BLaER1 (cell line): ENCODE measurements around the gene SLC22A3.
"Not testable (repeated sequence)": the region's sequence is repeated elsewhere in the genome, so short reads cannot be mapped to it uniquely, and the experiment has no call there.

Source experiments
- H3K27ac ChIP-seq: shearing (Covaris generic); formaldehyde crosslinking; 2 replicates; pipeline ENCODE4 v1.8.1; 2022
- H3K27me3 ChIP-seq: shearing (Covaris generic); formaldehyde crosslinking; 2 replicates; pipeline ENCODE4 v1.8.1; 2022
- H3K36me3 ChIP-seq: shearing (Covaris generic); formaldehyde crosslinking; 2 replicates; pipeline ENCODE4 v1.8.1; 2022
- H3K4me1 ChIP-seq: shearing (Covaris generic); formaldehyde crosslinking; 2 replicates; pipeline ENCODE4 v1.8.1; 2022
- H3K4me2 ChIP-seq: shearing (Covaris generic); formaldehyde crosslinking; 2 replicates; pipeline ENCODE4 v1.8.1; 2022
- H3K4me3 ChIP-seq: shearing (Covaris generic); formaldehyde crosslinking; 2 replicates; pipeline ENCODE4 v1.8.1; 2022
- H3K9ac ChIP-seq: shearing (Covaris generic); formaldehyde crosslinking; 2 replicates; pipeline ENCODE4 v1.8.1; 2022
- H3K9me3 ChIP-seq: shearing (Covaris generic); formaldehyde crosslinking; 2 replicates; pipeline ENCODE4 v1.8.1; 2022
- H4K20me1 ChIP-seq: shearing (Covaris generic); formaldehyde crosslinking; 2 replicates; pipeline ENCODE4 v1.8.1; 2022
- Cebpa-rat ChIP-seq: shearing (Covaris generic); IDR thresholded peaks from 2 replicates; pipeline ENCODE4 v1.8.1; 2022

SLC22A3 gene

GRCh38 chr6:160455541-160456213 is 107.5 kb downstream of the SLC22A3 start:
- H3K9ac ChIP-seq: no peak overlapping the region
- no peak overlapping the region for H3K4me3 ChIP-seq
- H3K27ac ChIP-seq: no peak overlapping the region
- no peak overlapping the region for H3K4me2 ChIP-seq
- H3K4me1 ChIP-seq: no peaks in the 10 kb centered on the region
- no peaks in the 10 kb centered on the region for H3K9me3 ChIP-seq
- H4K20me1 ChIP-seq: peaks cover 36% of the 10 kb centered on the region; the same call in 1 of the 2 replicates
- no peak for TF ChIP-seq Cebpa-rat
- peaks cover 41% of the 10 kb centered on the region for H3K27me3 ChIP-seq
- H3K36me3 ChIP-seq: no peaks in the 10 kb centered on the region

- H3K4me1 ChIP-seq: no peaks in the 10 kb centered on the region
- TF ChIP-seq Cebpa-rat: no peak
- peaks cover 41% of the 10 kb centered on the region; the same call in 1 of the 2 replicates for H4K20me1 ChIP-seq
- no peaks in the 10 kb centered on the region for H3K36me3 ChIP-seq
- H3K4me3 ChIP-seq: no peak overlapping the region
- H3K27ac ChIP-seq: no peak overlapping the region
- H3K9ac ChIP-seq: no peak overlapping the region
- no peak overlapping the region for H3K4me2 ChIP-seq
- H3K27me3 ChIP-seq: peaks cover 46% of the 10 kb centered on the region
- H3K9me3 ChIP-seq: no peaks in the 10 kb centered on the region
These were observed 108.0 kb downstream of the SLC22A3 start for GRCh38 chr6:160456214-160456546.

DNA sequence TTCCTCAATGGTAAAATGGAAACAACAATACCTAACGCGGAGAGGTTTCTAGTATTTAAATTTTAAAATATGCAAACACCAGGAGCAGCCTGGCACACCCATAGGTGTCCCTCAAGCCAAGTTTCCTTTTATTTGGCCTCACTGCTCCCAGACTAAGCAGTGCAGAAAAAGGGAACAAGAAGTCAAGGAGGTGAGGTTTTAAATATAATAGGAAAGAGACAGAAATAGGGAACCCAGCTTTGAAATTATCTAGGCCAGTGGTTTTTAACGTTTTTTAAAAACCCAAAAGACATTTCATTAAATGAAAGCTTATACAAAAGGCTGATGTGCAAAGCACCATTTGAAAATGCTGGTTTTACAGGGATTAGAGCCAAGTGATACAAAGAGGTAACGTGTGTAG is 109.6 kb downstream of the SLC22A3 start:
- Histone ChIP-seq H3K36me3 (no peaks in the 10 kb centered on the region), H3K9ac (no peak overlapping the region), H3K4me1 (peaks cover 11% of the 10 kb centered on the region), H3K4me2 (no peak overlapping the region), H3K27me3 (peaks cover 55% of the 10 kb centered on the region), H3K27ac (no peak overlapping the region), H3K4me3 (no peak overlapping the region), H4K20me1 (peaks cover 55% of the 10 kb centered on the region), H3K9me3 (no peaks in the 10 kb centered on the region)
- no peak for TF ChIP-seq Cebpa-rat

- Histone ChIP-seq H3K27me3 (peaks cover 93% of the 10 kb centered on the region), H3K4me2 (peak overlapping the region; percentile 23), H3K9ac (no peak overlapping the region), H3K9me3 (peaks cover 21% of the 10 kb centered on the region), H3K4me3 (no peak overlapping the region), H3K27ac (no peak overlapping the region), H3K4me1 (peaks cover 12% of the 10 kb centered on the region), H4K20me1 (peaks cover 88% of the 10 kb centered on the region), H3K36me3 (no peaks in the 10 kb centered on the region)
- no peak for TF ChIP-seq Cebpa-rat
These were observed 113.5 kb downstream of the SLC22A3 start for GRCh38 chr6:160461641-160462040.

GRCh38 chr6:160462116-160462515 is 113.9 kb downstream of the SLC22A3 start:
- no peak for TF ChIP-seq Cebpa-rat
- no peak overlapping the region for H3K4me3 ChIP-seq
- H3K36me3 ChIP-seq: no peaks in the 10 kb centered on the region
- peak overlapping the region; percentile 23 for H3K4me2 ChIP-seq
- peaks cover 93% of the 10 kb centered on the region for H3K27me3 ChIP-seq
- peaks cover 21% of the 10 kb centered on the region for H3K9me3 ChIP-seq
- no peak overlapping the region for H3K27ac ChIP-seq
- H3K4me1 ChIP-seq: peaks cover 12% of the 10 kb centered on the region
- no peak overlapping the region for H3K9ac ChIP-seq
- peaks cover 89% of the 10 kb centered on the region for H4K20me1 ChIP-seq

- H3K9me3 ChIP-seq: peaks cover 21% of the 10 kb centered on the region
- peaks cover 89% of the 10 kb centered on the region for H4K20me1 ChIP-seq
- H3K4me1 ChIP-seq: peaks cover 12% of the 10 kb centered on the region
- no peak overlapping the region for H3K9ac ChIP-seq
- no peaks in the 10 kb centered on the region for H3K36me3 ChIP-seq
- peak overlapping the region; percentile 23; the same call in 1 of the 2 replicates for H3K4me2 ChIP-seq
- no peak for TF ChIP-seq Cebpa-rat
- H3K27ac ChIP-seq: no peak overlapping the region
- no peak overlapping the region for H3K4me3 ChIP-seq
- peaks cover 93% of the 10 kb centered on the region for H3K27me3 ChIP-seq
These were observed 114.5 kb downstream of the SLC22A3 start for GRCh38 chr6:160462551-160463109.

DNA sequence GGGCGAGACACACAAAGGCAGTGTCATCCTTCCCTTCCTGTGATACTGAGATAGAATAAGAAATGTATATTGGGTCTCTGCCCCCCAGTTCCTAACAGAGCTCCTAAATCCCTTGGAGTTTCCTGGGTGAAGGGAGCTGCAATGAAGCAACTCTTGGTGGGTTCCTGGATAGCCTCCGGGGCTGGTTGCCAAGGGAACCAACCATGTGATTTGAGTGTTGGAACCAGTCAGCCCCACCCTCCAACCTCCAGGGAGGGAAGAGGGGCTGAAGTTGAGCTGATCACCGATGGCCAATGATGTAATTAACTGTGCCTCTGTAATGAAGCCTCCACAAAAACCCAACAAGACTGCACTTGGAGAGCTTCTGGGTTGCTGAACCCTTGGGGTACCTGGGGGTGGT is 116.6 kb downstream of the SLC22A3 start:
- Histone ChIP-seq H3K27me3 (peaks cover 93% of the 10 kb centered on the region), H3K36me3 (no peaks in the 10 kb centered on the region), H3K9ac (no peak overlapping the region), H3K9me3 (peaks cover 21% of the 10 kb centered on the region), H4K20me1 (peaks cover 69% of the 10 kb centered on the region), H3K4me2 (no peak overlapping the region), H3K27ac (no peak overlapping the region), H3K4me1 (peaks cover 12% of the 10 kb centered on the region), H3K4me3 (no peak overlapping the region)
- no peak for TF ChIP-seq Cebpa-rat

GRCh38 chr6:160467261-160467871 is 119.2 kb downstream of the SLC22A3 start:
- H3K36me3 ChIP-seq, H3K4me1 ChIP-seq, H3K9ac ChIP-seq, H3K4me2 ChIP-seq, H3K27ac ChIP-seq, H3K4me3 ChIP-seq: not testable (repeated sequence)
- H3K27me3 ChIP-seq: peaks cover 80% of the 10 kb centered on the region
- H4K20me1 ChIP-seq: peaks cover 44% of the 10 kb centered on the region
- peaks cover 21% of the 10 kb centered on the region for H3K9me3 ChIP-seq

- no peak for TF ChIP-seq Cebpa-rat
- Histone ChIP-seq H3K9ac (no peak overlapping the region), H3K9me3 (peaks cover 21% of the 10 kb centered on the region), H4K20me1 (peaks cover 28% of the 10 kb centered on the region; the same call in 1 of the 2 replicates), H3K27me3 (peaks cover 65% of the 10 kb centered on the region), H3K4me3 (no peak overlapping the region), H3K4me2 (no peak overlapping the region), H3K4me1 (no peaks in the 10 kb centered on the region), H3K36me3 (no peaks in the 10 kb centered on the region), H3K27ac (no peak overlapping the region)
These were observed 121.0 kb downstream of the SLC22A3 start for GRCh38 chr6:160469153-160469552.

GRCh38 chr6:160476056-160476455 is 127.9 kb downstream of the SLC22A3 start:
- H3K27me3 ChIP-seq, H3K9ac ChIP-seq, H3K4me1 ChIP-seq, H4K20me1 ChIP-seq, H3K36me3 ChIP-seq, H3K9me3 ChIP-seq, H3K4me3 ChIP-seq, H3K27ac ChIP-seq, H3K4me2 ChIP-seq: not testable (repeated sequence)

DNA sequence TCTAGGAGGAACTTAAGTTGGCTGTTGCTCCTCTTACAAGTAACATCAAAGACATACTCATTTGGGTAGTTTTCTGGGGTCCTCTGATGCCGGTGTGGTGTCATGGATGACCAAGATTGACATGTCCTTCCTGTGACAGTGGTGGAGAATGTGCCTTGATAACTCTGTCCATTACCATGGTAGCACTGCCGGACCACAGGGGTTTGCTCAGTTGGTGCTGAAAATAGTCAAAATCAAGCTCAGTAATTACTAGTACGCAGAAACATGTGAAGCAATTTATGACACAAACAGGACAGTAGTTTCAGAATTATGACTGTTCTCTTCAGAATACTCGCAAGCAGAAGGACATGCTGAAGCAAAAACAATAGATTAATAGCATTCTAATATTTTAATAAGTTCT is 128.9 kb downstream of the SLC22A3 start:
- not testable (repeated sequence) for H3K4me2 ChIP-seq, H3K27me3 ChIP-seq, H3K36me3 ChIP-seq, H4K20me1 ChIP-seq, H3K9ac ChIP-seq, H3K4me1 ChIP-seq, H3K4me3 ChIP-seq, H3K27ac ChIP-seq
- H3K9me3 ChIP-seq: peaks cover 14% of the 10 kb centered on the region; the same call in 1 of the 2 replicates
